WTC11 (cell line): ENCODE results near the gene RGL1. TPM values are rescaled to one million over a fixed set of nuclear protein-coding genes. Genes with fewer than 3 reads are reported as not detected.

Experiments used
- ATAC-seq: fragments of 200-7000 bp; cut with Tn5 transposase; 2 replicates; pipeline ENCODE4 v1.10.0; 2021; ENCODE audit warnings: mild to moderate bottlenecking, moderate library complexity
- CTCF ChIA-PET: fragments of 300-600 bp; sonication (Branson Sonifier 250); formaldehyde crosslinking; loops from one replicate; lab custom pipeline; 2021; ENCODE audit warnings: antibody characterized with exemption; lab: Charles Lee
- POLR2A ChIA-PET: fragments of 350-600 bp; sonication (Branson Sonifier 250); formaldehyde crosslinking; loops from one replicate; lab custom pipeline; 2021; ENCODE audit warnings: antibody characterized with exemption; lab: Charles Lee
- DNase-seq: peaks from one replicate; pipeline ENCODE4 v3.0.0; 2021; ENCODE audit warnings: low spot score
- H3K27ac Mint-ChIP-seq: 2 replicates; pipeline ENCODE4 v1.8.0; 2021; ENCODE audit warnings: mixed read lengths
- H3K27me3 Mint-ChIP-seq: 2 replicates; pipeline ENCODE4 v1.8.0; 2021; ENCODE audit warnings: low read depth, mild to moderate bottlenecking, moderate library complexity, mixed read lengths
- H3K36me3 Mint-ChIP-seq: 2 replicates; pipeline ENCODE4 v1.8.0; 2021; ENCODE audit warnings: mixed read lengths
- H3K4me1 Mint-ChIP-seq: 2 replicates; pipeline ENCODE4 v1.8.0; 2022; ENCODE audit warnings: mixed read lengths
- H3K4me3 Mint-ChIP-seq: 2 replicates; pipeline ENCODE4 v1.8.0; 2021; ENCODE audit warnings: mild to moderate bottlenecking, moderate library complexity, mixed read lengths
- H3K9me3 Mint-ChIP-seq: 2 replicates; pipeline ENCODE4 v1.8.0; 2021; ENCODE audit warnings: mixed read lengths
- AR ChIP-seq: fragments of 250-450 bp; sonication (Bioruptor Pico); IDR thresholded peaks from 2 replicates; pipeline ENCODE4 v1.9.0; 2021; ENCODE audit warnings: mild to moderate bottlenecking
- CBFB ChIP-seq: sonication (generic); formaldehyde crosslinking; IDR thresholded peaks from 2 replicates; pipeline ENCODE4 v1.8.1; 2022; ENCODE audit warnings: mild to moderate bottlenecking, low read depth, missing genetic modification reagents
- CREB1 ChIP-seq: sonication (generic); formaldehyde crosslinking; IDR thresholded peaks from 2 replicates; pipeline ENCODE4 v1.8.0; 2023; ENCODE audit warnings: mild to moderate bottlenecking, missing genetic modification reagents
- CREM ChIP-seq: sonication (generic); formaldehyde crosslinking; IDR thresholded peaks from 2 replicates; pipeline ENCODE4 v1.8.1; 2022; ENCODE audit warnings: mild to moderate bottlenecking, missing genetic modification reagents, moderate library complexity
- GABPB1 ChIP-seq: sonication (generic); formaldehyde crosslinking; IDR thresholded peaks from 2 replicates; pipeline ENCODE4 v1.8.1; 2023; ENCODE audit warnings: mild to moderate bottlenecking, missing genetic modification reagents
- HMGA2 ChIP-seq: fragments of 250-450 bp; sonication (Bioruptor Pico); IDR thresholded peaks from 2 replicates; pipeline ENCODE4 v1.4.0; 2021; ENCODE audit warnings: mild to moderate bottlenecking, moderate library complexity
- IRF1 ChIP-seq: sonication (generic); formaldehyde crosslinking; IDR thresholded peaks from 2 replicates; pipeline ENCODE4 v1.8.0; 2023; ENCODE audit warnings: missing genetic modification reagents
- JAZF1 ChIP-seq: fragments of 250-450 bp; sonication (Bioruptor Pico); IDR thresholded peaks from 2 replicates; pipeline ENCODE4 v1.9.0; 2021; ENCODE audit warnings: moderate library complexity, mild to moderate bottlenecking, inconsistent platforms
- MYBL2 ChIP-seq: sonication (generic); formaldehyde crosslinking; IDR thresholded peaks from 2 replicates; pipeline ENCODE4 v1.8.1; 2023; ENCODE audit warnings: mild to moderate bottlenecking, moderate library complexity, missing genetic modification reagents
- NR3C1 ChIP-seq: sonication (generic); formaldehyde crosslinking; conservative IDR thresholded peaks from 2 replicates; pipeline ENCODE4 v1.8.1; 2023; ENCODE audit warnings: low read depth, mild to moderate bottlenecking, missing genetic modification reagents
- SP1 ChIP-seq: sonication (generic); formaldehyde crosslinking; conservative IDR thresholded peaks from 2 replicates; pipeline ENCODE4 v1.8.1; 2022; ENCODE audit warnings: missing genetic modification reagents
- STAT6 ChIP-seq: sonication (generic); formaldehyde crosslinking; conservative IDR thresholded peaks from 2 replicates; pipeline ENCODE4 v1.8.1; 2023; ENCODE audit warnings: mild to moderate bottlenecking, low read depth, missing genetic modification reagents, moderate library complexity
- TCF7 ChIP-seq: sonication (generic); formaldehyde crosslinking; IDR thresholded peaks from 2 replicates; pipeline ENCODE4 v1.8.0; 2022; ENCODE audit warnings: mild to moderate bottlenecking, low read depth, missing genetic modification reagents, moderate library complexity
- ZNF416 ChIP-seq: fragments of 250-450 bp; sonication (Bioruptor Pico); IDR thresholded peaks from 2 replicates; pipeline ENCODE4 v1.9.0; 2021; ENCODE audit warnings: mild to moderate bottlenecking, inconsistent platforms
- ZNF671 ChIP-seq: fragments of 250-450 bp; sonication (Bioruptor Pico); IDR thresholded peaks from 2 replicates; pipeline ENCODE4 v1.8.0; 2021; ENCODE audit warnings: mild to moderate bottlenecking
- total RNA-seq: library from RNA; stranded (reverse); gene quantifications from 3 replicates; pipeline ENCODE4 v1.2.3, GENCODE V29; 2021
- TF ChIP-seq, protein P1 (sequence below): fragments of 250-450 bp; sonication (Bioruptor Pico); IDR thresholded peaks from 2 replicates; pipeline ENCODE4 v1.8.0; 2021; ENCODE audit warnings: mild to moderate bottlenecking
- TF ChIP-seq, protein P2 (sequence below): fragments of 250-450 bp; sonication (Bioruptor Pico); IDR thresholded peaks from 2 replicates; pipeline ENCODE4 v2.1.2; 2022; ENCODE audit warnings: mild to moderate bottlenecking, moderate library complexity
- TF ChIP-seq, protein P3 (sequence below): fragments of 200-600 bp; IDR thresholded peaks from 2 replicates; pipeline ENCODE4 v1.8.0; 2022; ENCODE audit warnings: antibody characterized with exemption
- TF ChIP-seq, protein P4 (sequence below): sonication (generic); formaldehyde crosslinking; IDR thresholded peaks from 2 replicates; pipeline ENCODE4 v1.8.0; 2022; ENCODE audit warnings: mild to moderate bottlenecking, missing genetic modification reagents
- TF ChIP-seq, protein P5 (sequence below): sonication (generic); formaldehyde crosslinking; IDR thresholded peaks from 2 replicates; pipeline ENCODE4 v1.8.1; 2022; ENCODE audit warnings: low read depth, mild to moderate bottlenecking, moderate library complexity, missing genetic modification reagents, borderline replicate concordance

Gene RGL1
- total RNA-seq, 1 experiment from 2014 or later = 1.5 TPM

GRCh38 chr1:183780159-183780558 is 24.8 kb upstream of the RGL1 start:
- POLR2A ChIA-PET = no interaction called here
- CTCF ChIA-PET = no interaction called here
- Mint-ChIP-seq H3K27ac (no peak overlapping the region), H3K36me3 (peaks cover 6% of the 10 kb centered on the region), H3K4me3 (no peak overlapping the region), H3K9me3 (peaks cover 12% of the 10 kb centered on the region)
- TF ChIP-seq GABPB1 (CRISPR knock-in tag) (peak; percentile 47; the same call in 1 of the 2 replicates), STAT6 (CRISPR knock-in tag) (no peak)
- TF ChIP-seq, all 79 proteins: peak for 1
- DNase-seq (no peak), ATAC-seq (no peak)
- H3K4me1 Mint-ChIP-seq = peaks cover 4% of the 10 kb centered on the region
- no peaks in the 10 kb centered on the region for H3K27me3 Mint-ChIP-seq

GRCh38 chr1:183780757-183781156 is 24.2 kb upstream of the RGL1 start:
- Mint-ChIP-seq H3K4me3 (no peak overlapping the region), H3K27me3 (no peaks in the 10 kb centered on the region), H3K36me3 (0 out of 2 replicates have a peak, but pooled peaks cover 3% of the 10 kb centered on the region), H3K4me1 (peaks cover 4% of the 10 kb centered on the region), H3K9me3 (peaks cover 6% of the 10 kb centered on the region), H3K27ac (no peak overlapping the region)
- DNase-seq = no peak
- ATAC-seq = no peak
- ChIA-PET CTCF (no interaction called here), POLR2A (no interaction called here)
- TF ChIP-seq HMGA2 (CRISPR knock-in tag) (no peak), CREB1 (CRISPR knock-in tag) (no peak), SP1 (CRISPR knock-in tag) (no peak), TCF7 (CRISPR knock-in tag) (no peak), ZNF671 (CRISPR knock-in tag) (no peak), JAZF1 (CRISPR knock-in tag) (no peak), MYBL2 (CRISPR knock-in tag) (no peak)
- TF ChIP-seq, protein P1, sequence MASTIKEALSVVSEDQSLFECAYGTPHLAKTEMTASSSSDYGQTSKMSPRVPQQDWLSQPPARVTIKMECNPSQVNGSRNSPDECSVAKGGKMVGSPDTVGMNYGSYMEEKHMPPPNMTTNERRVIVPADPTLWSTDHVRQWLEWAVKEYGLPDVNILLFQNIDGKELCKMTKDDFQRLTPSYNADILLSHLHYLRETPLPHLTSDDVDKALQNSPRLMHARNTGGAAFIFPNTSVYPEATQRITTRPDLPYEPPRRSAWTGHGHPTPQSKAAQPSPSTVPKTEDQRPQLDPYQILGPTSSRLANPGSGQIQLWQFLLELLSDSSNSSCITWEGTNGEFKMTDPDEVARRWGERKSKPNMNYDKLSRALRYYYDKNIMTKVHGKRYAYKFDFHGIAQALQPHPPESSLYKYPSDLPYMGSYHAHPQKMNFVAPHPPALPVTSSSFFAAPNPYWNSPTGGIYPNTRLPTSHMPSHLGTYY (CRISPR knock-in tag) = no peak
- TF ChIP-seq, protein P2, sequence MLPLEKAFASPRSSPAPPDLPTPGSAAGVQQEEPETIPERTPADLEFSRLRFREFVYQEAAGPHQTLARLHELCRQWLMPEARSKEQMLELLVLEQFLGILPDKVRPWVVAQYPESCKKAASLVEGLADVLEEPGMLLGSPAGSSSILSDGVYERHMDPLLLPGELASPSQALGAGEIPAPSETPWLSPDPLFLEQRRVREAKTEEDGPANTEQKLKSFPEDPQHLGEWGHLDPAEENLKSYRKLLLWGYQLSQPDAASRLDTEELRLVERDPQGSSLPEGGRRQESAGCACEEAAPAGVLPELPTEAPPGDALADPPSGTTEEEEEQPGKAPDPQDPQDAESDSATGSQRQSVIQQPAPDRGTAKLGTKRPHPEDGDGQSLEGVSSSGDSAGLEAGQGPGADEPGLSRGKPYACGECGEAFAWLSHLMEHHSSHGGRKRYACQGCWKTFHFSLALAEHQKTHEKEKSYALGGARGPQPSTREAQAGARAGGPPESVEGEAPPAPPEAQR (CRISPR knock-in tag) = no peak
- TF ChIP-seq, protein P3, sequence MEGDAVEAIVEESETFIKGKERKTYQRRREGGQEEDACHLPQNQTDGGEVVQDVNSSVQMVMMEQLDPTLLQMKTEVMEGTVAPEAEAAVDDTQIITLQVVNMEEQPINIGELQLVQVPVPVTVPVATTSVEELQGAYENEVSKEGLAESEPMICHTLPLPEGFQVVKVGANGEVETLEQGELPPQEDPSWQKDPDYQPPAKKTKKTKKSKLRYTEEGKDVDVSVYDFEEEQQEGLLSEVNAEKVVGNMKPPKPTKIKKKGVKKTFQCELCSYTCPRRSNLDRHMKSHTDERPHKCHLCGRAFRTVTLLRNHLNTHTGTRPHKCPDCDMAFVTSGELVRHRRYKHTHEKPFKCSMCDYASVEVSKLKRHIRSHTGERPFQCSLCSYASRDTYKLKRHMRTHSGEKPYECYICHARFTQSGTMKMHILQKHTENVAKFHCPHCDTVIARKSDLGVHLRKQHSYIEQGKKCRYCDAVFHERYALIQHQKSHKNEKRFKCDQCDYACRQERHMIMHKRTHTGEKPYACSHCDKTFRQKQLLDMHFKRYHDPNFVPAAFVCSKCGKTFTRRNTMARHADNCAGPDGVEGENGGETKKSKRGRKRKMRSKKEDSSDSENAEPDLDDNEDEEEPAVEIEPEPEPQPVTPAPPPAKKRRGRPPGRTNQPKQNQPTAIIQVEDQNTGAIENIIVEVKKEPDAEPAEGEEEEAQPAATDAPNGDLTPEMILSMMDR = no peak

DNA sequence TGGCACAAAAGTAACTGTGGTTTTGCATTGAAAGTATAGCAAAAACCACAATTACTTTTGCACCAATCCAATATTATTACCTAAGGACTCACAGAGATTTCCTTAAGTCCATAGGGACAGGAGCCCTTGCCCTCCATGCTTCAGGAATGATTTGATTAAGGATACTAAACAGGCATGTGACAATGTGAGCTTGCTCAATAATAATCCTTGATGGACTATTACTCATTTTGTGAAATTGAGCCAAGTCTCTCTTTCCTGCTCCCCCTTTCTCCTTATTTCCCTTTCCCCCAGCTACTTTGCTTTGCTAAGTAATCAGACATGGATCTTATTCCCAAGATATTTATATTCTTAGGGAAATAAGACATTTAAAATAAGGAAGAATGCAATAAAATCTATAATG is 21.6 kb upstream of the RGL1 start:
- Mint-ChIP-seq H3K4me3 (no peak overlapping the region), H3K9me3 (no peaks in the 10 kb centered on the region), H3K4me1 (peaks cover 15% of the 10 kb centered on the region), H3K27me3 (no peaks in the 10 kb centered on the region), H3K27ac (no peak overlapping the region), H3K36me3 (no peaks in the 10 kb centered on the region)
- CTCF ChIA-PET = interaction anchor here (1.4 kb wide), 1 partner anchor 99 kb away, joined by 4 read pairs; no protein-coding TSS in a partner anchor
- DNase-seq = no peak
- ATAC-seq = no peak
- POLR2A ChIA-PET = no interaction called here
- no peak for TF ChIP-seq CBFB (CRISPR knock-in tag)
- no peak for TF ChIP-seq IRF1 (CRISPR knock-in tag)
- TF ChIP-seq CREM (CRISPR knock-in tag) = no peak
- TF ChIP-seq, protein P4, sequence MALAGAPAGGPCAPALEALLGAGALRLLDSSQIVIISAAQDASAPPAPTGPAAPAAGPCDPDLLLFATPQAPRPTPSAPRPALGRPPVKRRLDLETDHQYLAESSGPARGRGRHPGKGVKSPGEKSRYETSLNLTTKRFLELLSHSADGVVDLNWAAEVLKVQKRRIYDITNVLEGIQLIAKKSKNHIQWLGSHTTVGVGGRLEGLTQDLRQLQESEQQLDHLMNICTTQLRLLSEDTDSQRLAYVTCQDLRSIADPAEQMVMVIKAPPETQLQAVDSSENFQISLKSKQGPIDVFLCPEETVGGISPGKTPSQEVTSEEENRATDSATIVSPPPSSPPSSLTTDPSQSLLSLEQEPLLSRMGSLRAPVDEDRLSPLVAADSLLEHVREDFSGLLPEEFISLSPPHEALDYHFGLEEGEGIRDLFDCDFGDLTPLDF = no peak
- TF ChIP-seq, protein P5, sequence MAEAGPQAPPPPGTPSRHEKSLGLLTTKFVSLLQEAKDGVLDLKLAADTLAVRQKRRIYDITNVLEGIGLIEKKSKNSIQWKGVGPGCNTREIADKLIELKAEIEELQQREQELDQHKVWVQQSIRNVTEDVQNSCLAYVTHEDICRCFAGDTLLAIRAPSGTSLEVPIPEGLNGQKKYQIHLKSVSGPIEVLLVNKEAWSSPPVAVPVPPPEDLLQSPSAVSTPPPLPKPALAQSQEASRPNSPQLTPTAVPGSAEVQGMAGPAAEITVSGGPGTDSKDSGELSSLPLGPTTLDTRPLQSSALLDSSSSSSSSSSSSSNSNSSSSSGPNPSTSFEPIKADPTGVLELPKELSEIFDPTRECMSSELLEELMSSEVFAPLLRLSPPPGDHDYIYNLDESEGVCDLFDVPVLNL (CRISPR knock-in tag) = no peak
- no peak for TF ChIP-seq ZNF416 (CRISPR knock-in tag)
- TF ChIP-seq AR = no peak
- TF ChIP-seq NR3C1 (CRISPR knock-in tag) = no peak
